Inferior parietal cortex (tissue), 1 donor: ENCODE results near the gene ZNF628.
"Not testable (repeated sequence)": the region's sequence is repeated elsewhere in the genome, so short reads cannot be mapped to it uniquely, and the experiment has no call there.

Experiments used
- DNase-seq: peaks from one replicate; pipeline ENCODE4 v3.0.0-alpha.2; 2016; ENCODE audit errors: extremely low spot score

The ZNF628 gene

GRCh38 chr19:55476100-55476775 is at the start of gene ZNF628:
ZNF628 (plus strand) TSS chr19:55476617; CDS start chr19:55479911, 3,294 bp downstream.
- peak; percentile 96 for DNase-seq

- DNase-seq = no peak
Observed at GRCh38 chr19:55431183-55431582, 45.2 kb upstream of the ZNF628 start.

GRCh38 chr19:55432241-55432959 is 44.0 kb upstream of the ZNF628 start:
- no peak for DNase-seq

GRCh38 chr19:55433292-55433691 is 43.1 kb upstream of the ZNF628 start:
- DNase-seq = no peak

- DNase-seq = no peak
Observed at GRCh38 chr19:55434356-55434919, 42.0 kb upstream of the ZNF628 start.

GRCh38 chr19:55435020-55435419 is 41.4 kb upstream of the ZNF628 start:
- DNase-seq = no peak

- DNase-seq = no peak
Observed at GRCh38 chr19:55436847-55437246, 39.6 kb upstream of the ZNF628 start.

- DNase-seq = no peak
Observed at GRCh38 chr19:55437410-55437809, 39.0 kb upstream of the ZNF628 start.

- no peak for DNase-seq
Observed at GRCh38 chr19:55439052-55439451, 37.4 kb upstream of the ZNF628 start.

GRCh38 chr19:55440411-55441105 is 35.9 kb upstream of the ZNF628 start:
- DNase-seq = no peak

GRCh38 chr19:55441319-55441691 is 35.1 kb upstream of the ZNF628 start:
- no peak for DNase-seq

- DNase-seq = no peak
Observed at GRCh38 chr19:55441692-55442321, 34.6 kb upstream of the ZNF628 start.

GRCh38 chr19:55442372-55442961 is 34.0 kb upstream of the ZNF628 start:
- no peak for DNase-seq

- peak; percentile 56 for DNase-seq
Observed at GRCh38 chr19:55443045-55443823, 33.2 kb upstream of the ZNF628 start, which contains the start of gene SHISA7. SHISA7 (minus strand) TSS chr19:55443300; CDS start chr19:55442863, 437 bp downstream.

- DNase-seq = no peak
Observed at GRCh38 chr19:55443824-55444480, 32.5 kb upstream of the ZNF628 start.

- no peak for DNase-seq
Observed at GRCh38 chr19:55444646-55445045, 31.8 kb upstream of the ZNF628 start.

GRCh38 chr19:55446060-55446459 is 30.4 kb upstream of the ZNF628 start:
- no peak for DNase-seq

- DNase-seq = peak; percentile 74
Observed at GRCh38 chr19:55447421-55448174, 28.8 kb upstream of the ZNF628 start.

- not testable (repeated sequence) for DNase-seq
Observed at GRCh38 chr19:55448175-55448490, 28.3 kb upstream of the ZNF628 start.

GRCh38 chr19:55449469-55449868 is 26.9 kb upstream of the ZNF628 start:
- no peak for DNase-seq
